Measurements from ENCODE around the gene TXNL4A.

- TF ChIP-seq POLR2A (IDR thresholded peaks at IDR 0.05) (no peak), CTCF (IDR thresholded peaks at IDR 0.05) (no peak)
Observed at GRCh38 chr18:79947881-79948610, 40.3 kb downstream of the TXNL4A start.
